ENCODE results near the gene SKAP2.
"Not testable (repeated sequence)": the region's sequence is repeated elsewhere in the genome, so short reads cannot be mapped to it uniquely, and the experiment has no call there.

The SKAP2 gene

GRCh38 chr7:26841003-26841739 lies 23.2 kb downstream of the SKAP2 start:
- H3K36me3 ChIP-seq: no peaks in the 10 kb centered on the region
- no peaks in the 10 kb centered on the region for H3K4me1 ChIP-seq
- no peak for DNase-seq
- no peak for TF ChIP-seq CTCF (IDR thresholded peaks at IDR 0.05; ENCODE audit: low read depth, low read length)
- H3K9me3 ChIP-seq: no peaks in the 10 kb centered on the region
- peaks cover 41% of the 10 kb centered on the region for H3K27me3 ChIP-seq
- H3K4me3 ChIP-seq (ENCODE audit: low read depth, low read length): no peak overlapping the region

- H3K27me3 ChIP-seq; DNase-seq; H3K36me3 ChIP-seq; H3K4me1 ChIP-seq; H3K4me3 ChIP-seq (ENCODE audit: low read depth, low read length); H3K9me3 ChIP-seq: not testable (repeated sequence)
These were observed 27.6 kb downstream of the SKAP2 start for GRCh38 chr7:26836793-26837192.

- TF ChIP-seq CTCF (IDR thresholded peaks at IDR 0.05; ENCODE audit: low read depth, low read length): no peak
- no peak for DNase-seq
- Histone ChIP-seq H3K9me3 (no peaks in the 10 kb centered on the region), H3K4me3 (ENCODE audit: low read depth, low read length) (no peak overlapping the region), H3K36me3 (no peaks in the 10 kb centered on the region), H3K27me3 (peaks cover 6% of the 10 kb centered on the region; the same call in 1 of the 2 replicates), H3K4me1 (no peaks in the 10 kb centered on the region)
These were observed 49.0 kb downstream of the SKAP2 start for GRCh38 chr7:26815426-26815825.

GRCh38 chr7:26813432-26813831 lies 51.0 kb downstream of the SKAP2 start:
- no peak for TF ChIP-seq CTCF (IDR thresholded peaks at IDR 0.05; ENCODE audit: low read depth, low read length)
- no peak for DNase-seq
- no peaks in the 10 kb centered on the region for H3K9me3 ChIP-seq
- peaks cover 6% of the 10 kb centered on the region; the same call in 1 of the 2 replicates for H3K27me3 ChIP-seq
- H3K36me3 ChIP-seq: no peaks in the 10 kb centered on the region
- H3K4me1 ChIP-seq: no peaks in the 10 kb centered on the region
- no peak overlapping the region for H3K4me3 ChIP-seq (ENCODE audit: low read depth, low read length)

GRCh38 chr7:26794541-26794940 lies 69.8 kb downstream of the SKAP2 start:
- TF ChIP-seq CTCF (IDR thresholded peaks at IDR 0.05; ENCODE audit: low read depth, low read length): no peak
- DNase-seq: no peak
- Histone ChIP-seq H3K36me3 (no peaks in the 10 kb centered on the region), H3K4me1 (no peaks in the 10 kb centered on the region), H3K27me3 (peaks cover 5% of the 10 kb centered on the region; the same call in 1 of the 2 replicates), H3K9me3 (no peaks in the 10 kb centered on the region), H3K4me3 (ENCODE audit: low read depth, low read length) (no peak overlapping the region)

GRCh38 chr7:26792576-26792975 lies 71.8 kb downstream of the SKAP2 start:
- Histone ChIP-seq H3K4me1 (no peaks in the 10 kb centered on the region), H3K4me3 (ENCODE audit: low read depth, low read length) (no peak overlapping the region), H3K36me3 (no peaks in the 10 kb centered on the region), H3K9me3 (no peaks in the 10 kb centered on the region), H3K27me3 (peaks cover 7% of the 10 kb centered on the region; the same call in 1 of the 2 replicates)
- no peak for DNase-seq
- TF ChIP-seq CTCF (IDR thresholded peaks at IDR 0.05; ENCODE audit: low read depth, low read length): no peak
